ENCODE data around the gene USH2A. TPM values are rescaled to one million over a fixed set of nuclear protein-coding genes. Genes with fewer than 3 reads are reported as not detected.

The USH2A gene
- total and polyA plus RNA-seq, 4 experiments from 2014 or later: not detected

DNA sequence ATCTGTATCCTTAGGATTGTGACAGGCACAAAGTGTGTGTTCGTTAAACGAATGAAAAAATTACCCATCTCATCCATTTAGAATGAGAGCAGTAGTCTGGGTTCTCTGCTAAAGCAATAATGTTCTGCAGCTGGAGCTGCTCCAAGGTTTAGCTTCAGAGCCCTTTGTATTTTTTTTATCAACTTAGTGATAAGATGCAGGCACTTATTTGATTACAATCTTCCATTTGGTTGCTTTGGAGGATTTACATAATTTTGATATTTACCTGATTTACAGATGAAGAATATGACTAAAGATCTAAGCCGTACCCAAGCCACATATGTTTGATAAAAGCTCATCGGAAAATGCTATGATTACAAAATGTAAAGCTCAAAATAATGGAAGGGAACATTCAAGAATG lies 654.9 kb downstream of the USH2A start:
- no peak for DNase-seq
- H3K27ac Mint-ChIP-seq: no peak overlapping the region
- H3K4me3 ChIP-seq (ENCODE audit: low read length in 2 of 2): no peak overlapping the region

DNA sequence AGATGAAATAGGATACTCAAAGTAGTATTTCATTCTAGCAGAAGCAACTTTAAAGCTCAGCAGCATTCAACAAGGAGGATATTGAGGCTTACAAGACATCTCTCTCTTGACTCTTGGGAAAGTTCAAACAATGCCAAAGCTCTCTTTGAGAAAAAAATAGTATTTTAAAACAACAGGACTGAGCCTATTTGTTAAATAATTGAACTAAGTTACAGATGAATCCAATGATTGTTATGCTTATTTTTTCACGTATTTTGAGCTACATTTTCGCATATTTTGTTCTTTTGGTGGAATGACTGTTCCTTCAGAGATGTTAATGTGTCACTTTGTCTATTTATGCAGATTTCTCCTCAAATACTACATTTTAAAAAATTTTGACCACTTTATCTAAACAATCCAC lies 655.5 kb downstream of the USH2A start:
- H3K4me3 Mint-ChIP-seq: no peak overlapping the region
- ChIA-PET POLR2A (ENCODE audit: partially characterized antibody) (no interaction called here), CTCF (ENCODE audit: partially characterized antibody) (no interaction called here)
- Histone ChIP-seq H3K4me1 (ENCODE audit: insufficient read depth, low read length) (no peaks in the 10 kb centered on the region), H3K36me3 (ENCODE audit: insufficient read depth, low read length) (no peaks in the 10 kb centered on the region), H3K27ac (ENCODE audit: low read depth, low read length) (no peak overlapping the region), H3K4me3 (ENCODE audit: low read length in 2 of 2) (no peak overlapping the region), H3K27me3 (ENCODE audit: insufficient read depth, low read length) (no peaks in the 10 kb centered on the region), H3K9me3 (ENCODE audit: control insufficient read depth in 1 of 2, low read length in 2 of 2) (no peaks in the 10 kb centered on the region)
- H3K4me1 Mint-ChIP-seq: no peaks in the 10 kb centered on the region
- no peaks in the 10 kb centered on the region for H3K36me3 Mint-ChIP-seq
- peaks cover 0 to 2% of the 10 kb centered on the region in 2 donors for H3K27me3 Mint-ChIP-seq
- H3K27ac Mint-ChIP-seq: no peak overlapping the region
- no peak for DNase-seq
- intact Hi-C loops (cut with micrococcal nuclease): no loop called here
- H3K9me3 Mint-ChIP-seq: peaks cover 0 to 15% (median 4%) of the 10 kb centered on the region in 8 donors

More for the DNA sequence above, 654.9 kb downstream of the USH2A start:
- intact Hi-C loops (cut with micrococcal nuclease): no loop called here
- H3K36me3 Mint-ChIP-seq: no peaks in the 10 kb centered on the region
- Histone ChIP-seq H3K27me3 (ENCODE audit: insufficient read depth, low read length) (no peaks in the 10 kb centered on the region), H3K27ac (ENCODE audit: low read depth, low read length) (no peak overlapping the region), H3K4me1 (ENCODE audit: insufficient read depth, low read length) (no peaks in the 10 kb centered on the region), H3K36me3 (ENCODE audit: insufficient read depth, low read length) (no peaks in the 10 kb centered on the region), H3K9me3 (ENCODE audit: control insufficient read depth in 1 of 2, low read length in 2 of 2) (no peaks in the 10 kb centered on the region)
- H3K4me1 Mint-ChIP-seq: no peaks in the 10 kb centered on the region
- H3K4me3 Mint-ChIP-seq: no peak overlapping the region
- H3K9me3 Mint-ChIP-seq: peaks cover 0 to 11% (median 3%) of the 10 kb centered on the region in 8 donors
- H3K27me3 Mint-ChIP-seq: no peaks in the 10 kb centered on the region
- CTCF ChIA-PET (ENCODE audit: partially characterized antibody): no interaction called here
- POLR2A ChIA-PET (ENCODE audit: partially characterized antibody): no interaction called here

DNA sequence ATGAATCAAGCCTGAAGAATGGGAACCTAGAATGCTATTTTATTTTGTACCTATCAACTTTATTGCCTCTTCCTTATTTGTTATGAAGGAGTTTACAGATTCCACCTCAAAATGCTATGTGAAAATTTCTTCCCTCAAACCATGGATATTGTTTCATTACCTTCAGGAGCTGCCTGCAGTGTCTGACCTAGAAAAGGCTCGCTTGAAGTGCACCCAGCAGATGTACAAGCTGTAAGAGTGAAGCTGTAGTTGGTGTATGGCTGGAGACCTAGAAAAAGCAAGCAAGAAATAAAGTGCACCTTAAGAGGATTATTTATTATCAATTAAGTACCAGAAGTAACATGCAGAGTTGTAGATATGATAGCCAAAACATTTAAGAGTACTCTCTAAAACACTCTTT lies 656.7 kb downstream of the USH2A start:
- no peaks in the 10 kb centered on the region for H3K4me1 ChIP-seq (ENCODE audit: insufficient read depth, low read length)
- Mint-ChIP-seq H3K9me3 (peaks cover 0 to 15% (median 4%) of the 10 kb centered on the region in 8 donors), H3K36me3 (no peaks in the 10 kb centered on the region), H3K27ac (no peak overlapping the region), H3K4me1 (no peaks in the 10 kb centered on the region), H3K4me3 (no peak overlapping the region), H3K27me3 (peaks cover 0 to 2% of the 10 kb centered on the region in 2 donors)
- CTCF ChIA-PET (ENCODE audit: partially characterized antibody): no interaction called here
- H3K4me3 ChIP-seq (ENCODE audit: low read length in 2 of 2): no peak overlapping the region
- no peaks in the 10 kb centered on the region for H3K36me3 ChIP-seq (ENCODE audit: insufficient read depth, low read length)
- POLR2A ChIA-PET (ENCODE audit: partially characterized antibody): no interaction called here
- no peaks in the 10 kb centered on the region for H3K27me3 ChIP-seq (ENCODE audit: insufficient read depth, low read length)
- H3K9me3 ChIP-seq (ENCODE audit: control insufficient read depth in 1 of 2, low read length in 2 of 2): no peaks in the 10 kb centered on the region
- intact Hi-C loops (cut with micrococcal nuclease): no loop called here
- H3K27ac ChIP-seq (ENCODE audit: low read depth, low read length): no peak overlapping the region
- no peak for DNase-seq

DNA sequence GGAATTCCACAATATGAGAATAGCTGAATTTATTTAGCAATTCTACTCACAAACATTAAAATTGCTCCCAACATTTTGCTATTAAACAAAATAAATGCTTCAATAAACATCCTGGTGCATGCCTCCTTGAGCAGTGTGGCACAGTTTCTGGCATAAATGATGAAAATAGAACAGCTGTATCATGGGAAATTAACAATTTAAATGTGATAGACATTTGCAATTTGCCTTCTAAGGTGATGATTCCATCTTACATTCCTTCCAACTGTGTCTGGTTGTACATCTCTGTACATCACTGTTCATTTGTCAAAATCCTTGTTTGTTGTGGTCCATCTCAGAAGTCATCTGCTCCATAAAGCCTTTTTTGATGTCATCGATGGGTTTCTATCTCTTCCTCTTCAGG lies 657.4 kb downstream of the USH2A start:
- CTCF ChIA-PET (ENCODE audit: partially characterized antibody): no interaction called here
- POLR2A ChIA-PET (ENCODE audit: partially characterized antibody): no interaction called here
- DNase-seq: no peak

DNA sequence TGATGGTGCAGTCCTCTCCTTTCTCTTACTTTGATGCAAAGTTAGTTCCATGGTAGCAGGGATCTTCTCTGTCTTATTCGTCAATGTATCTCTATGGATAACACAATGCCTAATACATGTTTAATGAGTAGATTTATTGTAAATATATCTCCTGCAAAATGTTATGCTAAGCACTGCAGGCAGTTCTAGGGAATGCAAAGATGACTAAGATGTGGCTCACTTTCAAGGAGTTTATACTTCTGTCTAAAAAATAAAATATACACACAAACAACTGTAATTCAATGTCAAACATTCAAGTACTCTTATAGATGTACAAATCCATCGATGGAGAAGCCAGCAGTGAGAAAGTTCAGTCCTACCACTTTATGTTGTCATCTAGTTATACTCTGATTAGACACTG lies 661.8 kb downstream of the USH2A start:
- H3K36me3 ChIP-seq (ENCODE audit: insufficient read depth, low read length): no peaks in the 10 kb centered on the region
- no peaks in the 10 kb centered on the region for H3K27me3 ChIP-seq (ENCODE audit: insufficient read depth, low read length)
- no peaks in the 10 kb centered on the region for H3K4me1 Mint-ChIP-seq
- CTCF ChIA-PET (ENCODE audit: partially characterized antibody): no interaction called here
- no peaks in the 10 kb centered on the region for H3K4me1 ChIP-seq (ENCODE audit: insufficient read depth, low read length)
- no peak overlapping the region for H3K4me3 Mint-ChIP-seq
- POLR2A ChIA-PET (ENCODE audit: partially characterized antibody): no interaction called here
- no peak overlapping the region for H3K4me3 ChIP-seq (ENCODE audit: low read length in 2 of 2)
- no peak overlapping the region for H3K27ac ChIP-seq (ENCODE audit: low read depth, low read length)
- intact Hi-C loops (cut with micrococcal nuclease): no loop called here
- H3K9me3 ChIP-seq (ENCODE audit: control insufficient read depth in 1 of 2, low read length in 2 of 2): no peaks in the 10 kb centered on the region
- peaks cover 0 to 2% of the 10 kb centered on the region in 2 donors for H3K27me3 Mint-ChIP-seq
- H3K27ac Mint-ChIP-seq: no peak overlapping the region
- no peaks in the 10 kb centered on the region for H3K36me3 Mint-ChIP-seq
- no peak for DNase-seq
- peaks cover 0 to 15% (median 5%) of the 10 kb centered on the region in 8 donors for H3K9me3 Mint-ChIP-seq

More for the DNA sequence above, 657.4 kb downstream of the USH2A start:
- H3K36me3 Mint-ChIP-seq: no peaks in the 10 kb centered on the region
- Histone ChIP-seq H3K4me1 (ENCODE audit: insufficient read depth, low read length) (no peaks in the 10 kb centered on the region), H3K27ac (ENCODE audit: low read depth, low read length) (no peak overlapping the region), H3K36me3 (ENCODE audit: insufficient read depth, low read length) (no peaks in the 10 kb centered on the region), H3K9me3 (ENCODE audit: control insufficient read depth in 1 of 2, low read length in 2 of 2) (no peaks in the 10 kb centered on the region), H3K4me3 (ENCODE audit: low read length in 2 of 2) (no peak overlapping the region), H3K27me3 (ENCODE audit: insufficient read depth, low read length) (no peaks in the 10 kb centered on the region)
- H3K27ac Mint-ChIP-seq: no peak overlapping the region
- H3K4me3 Mint-ChIP-seq: no peak overlapping the region
- intact Hi-C loops (cut with micrococcal nuclease): no loop called here
- peaks cover 0 to 2% of the 10 kb centered on the region in 2 donors for H3K27me3 Mint-ChIP-seq
- peaks cover 0 to 15% (median 6%) of the 10 kb centered on the region in 8 donors for H3K9me3 Mint-ChIP-seq
- no peaks in the 10 kb centered on the region for H3K4me1 Mint-ChIP-seq

DNA sequence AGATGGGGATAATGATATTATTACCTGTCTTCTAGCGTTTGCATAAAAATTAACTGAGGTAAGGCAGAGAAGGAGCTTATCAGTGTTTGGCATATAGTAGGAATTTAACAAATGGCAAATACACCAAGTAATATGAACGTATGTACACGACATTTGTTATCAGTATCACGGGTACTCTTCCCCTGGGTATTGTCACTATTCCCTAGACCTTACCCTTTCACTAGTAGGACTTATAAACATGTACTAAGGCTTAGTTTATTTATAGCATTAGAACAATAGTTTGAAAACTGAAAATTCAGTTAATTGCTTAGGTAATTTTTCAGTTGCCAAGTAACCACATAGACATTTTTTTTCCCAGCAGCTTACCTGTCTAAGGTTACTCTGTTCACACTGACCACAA lies 669.1 kb downstream of the USH2A start:
- no peak for DNase-seq
- Mint-ChIP-seq H3K27ac (no peak overlapping the region), H3K9me3 (peaks cover 0 to 9% (median 2%) of the 10 kb centered on the region in 8 donors), H3K36me3 (no peaks in the 10 kb centered on the region), H3K27me3 (no peaks in the 10 kb centered on the region), H3K4me1 (no peaks in the 10 kb centered on the region), H3K4me3 (no peak overlapping the region)
- no peak overlapping the region for H3K27ac ChIP-seq (ENCODE audit: low read depth, low read length)
- intact Hi-C loops (cut with micrococcal nuclease): no loop called here
- H3K36me3 ChIP-seq (ENCODE audit: insufficient read depth, low read length): no peaks in the 10 kb centered on the region
- ChIA-PET CTCF (ENCODE audit: partially characterized antibody) (no interaction called here), POLR2A (ENCODE audit: partially characterized antibody) (no interaction called here)
- H3K4me3 ChIP-seq (ENCODE audit: low read length in 2 of 2): no peak overlapping the region
- no peaks in the 10 kb centered on the region for H3K4me1 ChIP-seq (ENCODE audit: insufficient read depth, low read length)
- no peaks in the 10 kb centered on the region for H3K9me3 ChIP-seq (ENCODE audit: control insufficient read depth in 1 of 2, low read length in 2 of 2)
- H3K27me3 ChIP-seq (ENCODE audit: insufficient read depth, low read length): no peaks in the 10 kb centered on the region

DNA sequence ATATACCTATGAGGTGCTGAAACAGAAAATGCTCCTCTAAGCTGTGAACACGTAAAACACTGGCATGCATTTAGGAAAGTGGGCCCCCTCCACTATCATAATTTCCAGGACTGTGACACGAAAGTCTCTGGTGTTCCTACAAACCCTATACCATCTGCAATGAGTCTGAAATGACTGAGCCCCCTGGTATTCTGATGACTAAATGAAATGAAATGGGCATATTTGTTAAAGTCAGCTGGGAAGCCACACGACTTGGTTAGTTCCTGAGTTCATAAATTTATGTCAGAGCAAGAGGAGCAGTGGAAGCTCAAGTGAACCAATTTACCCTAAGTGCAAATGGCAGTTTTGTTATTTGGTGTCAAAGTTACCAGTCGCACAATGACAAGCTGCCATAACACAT lies 673.8 kb downstream of the USH2A start:
- peaks cover 0 to 13% (median 0%) of the 10 kb centered on the region in 8 donors for H3K9me3 Mint-ChIP-seq
- intact Hi-C loops (cut with micrococcal nuclease): no loop called here
- H3K27ac Mint-ChIP-seq: no peak overlapping the region
- H3K4me1 Mint-ChIP-seq: no peaks in the 10 kb centered on the region
- no peak overlapping the region for H3K4me3 Mint-ChIP-seq
- ChIA-PET CTCF (ENCODE audit: partially characterized antibody) (no interaction called here), POLR2A (ENCODE audit: partially characterized antibody) (no interaction called here)
- Histone ChIP-seq H3K27me3 (ENCODE audit: insufficient read depth, low read length) (no peaks in the 10 kb centered on the region), H3K4me1 (ENCODE audit: insufficient read depth, low read length) (no peaks in the 10 kb centered on the region), H3K36me3 (ENCODE audit: insufficient read depth, low read length) (no peaks in the 10 kb centered on the region), H3K27ac (ENCODE audit: low read depth, low read length) (no peak overlapping the region), H3K9me3 (ENCODE audit: control insufficient read depth in 1 of 2, low read length in 2 of 2) (no peaks in the 10 kb centered on the region), H3K4me3 (ENCODE audit: low read length in 2 of 2) (no peak overlapping the region)
- no peaks in the 10 kb centered on the region for H3K27me3 Mint-ChIP-seq
- DNase-seq: no peak
- H3K36me3 Mint-ChIP-seq: no peaks in the 10 kb centered on the region

DNA sequence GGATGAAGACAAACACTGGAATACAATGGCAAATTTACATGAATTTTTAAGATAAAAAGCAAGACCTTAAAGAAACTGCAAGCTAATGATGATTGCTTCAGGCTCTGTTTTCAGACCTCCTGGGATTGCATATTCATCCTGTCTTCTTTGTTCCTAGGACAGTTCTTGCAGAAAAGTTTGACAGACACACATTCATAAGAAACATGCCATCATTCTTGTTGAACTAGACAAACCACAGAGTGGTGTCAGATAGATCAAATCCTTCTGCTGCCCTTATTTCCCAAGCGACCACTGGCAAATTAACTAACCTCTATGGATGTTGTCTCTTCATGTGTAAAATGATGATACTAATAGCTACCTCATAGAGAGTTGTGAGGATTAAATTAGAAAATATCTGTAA lies 674.8 kb downstream of the USH2A start:
- H3K4me3 ChIP-seq (ENCODE audit: low read length in 2 of 2): no peak overlapping the region
- POLR2A ChIA-PET (ENCODE audit: partially characterized antibody): no interaction called here
- H3K9me3 ChIP-seq (ENCODE audit: control insufficient read depth in 1 of 2, low read length in 2 of 2): no peaks in the 10 kb centered on the region
- H3K36me3 ChIP-seq (ENCODE audit: insufficient read depth, low read length): no peaks in the 10 kb centered on the region
- intact Hi-C loops (cut with micrococcal nuclease): no loop called here
- no peak for DNase-seq
- Mint-ChIP-seq H3K27ac (no peak overlapping the region), H3K27me3 (no peaks in the 10 kb centered on the region), H3K4me1 (no peaks in the 10 kb centered on the region), H3K9me3 (peaks cover 0 to 13% (median 0%) of the 10 kb centered on the region in 8 donors), H3K36me3 (no peaks in the 10 kb centered on the region), H3K4me3 (no peak overlapping the region)
- no peaks in the 10 kb centered on the region for H3K4me1 ChIP-seq (ENCODE audit: insufficient read depth, low read length)
- H3K27ac ChIP-seq (ENCODE audit: low read depth, low read length): no peak overlapping the region
- no peaks in the 10 kb centered on the region for H3K27me3 ChIP-seq (ENCODE audit: insufficient read depth, low read length)
- CTCF ChIA-PET (ENCODE audit: partially characterized antibody): no interaction called here

All from CD4-positive, alpha-beta memory T cell (primary cell).